Activated T-cell treated with anti-CD3 and anti-CD28 coated beads, Interleukin-2, amount 50 U/mL, for 24 hours (primary cell): ENCODE data around the gene DENND6A.
A peak's percentile ranks its signal among the peaks of the same experiment; 100 is the strongest.

Experiments
- DNase-seq: peaks from one replicate; pipeline ENCODE4 v3.0.0-alpha.2; 2020
- H3K27ac Mint-ChIP-seq: 2 replicates; pipeline ENCODE4 v1.8.0; 2020; ENCODE audit warnings: mild to moderate bottlenecking, mixed read lengths
- H3K27me3 Mint-ChIP-seq: 2 replicates; pipeline ENCODE4 v1.8.0; 2020; ENCODE audit warnings: mixed read lengths
- H3K36me3 Mint-ChIP-seq: 2 replicates; pipeline ENCODE4 v1.8.0; 2020; ENCODE audit warnings: low read depth, mixed read lengths
- H3K4me1 Mint-ChIP-seq: 2 replicates; pipeline ENCODE4 v1.8.0; 2020; ENCODE audit warnings: low read depth, mixed read lengths
- H3K4me3 Mint-ChIP-seq: 2 replicates; pipeline ENCODE4 v1.8.0; 2020; ENCODE audit warnings: mild to moderate bottlenecking, moderate library complexity, mixed read lengths
- H3K9me3 Mint-ChIP-seq: 2 replicates; pipeline ENCODE4 v1.8.0; 2020; ENCODE audit warnings: mixed read lengths

DENND6A gene

DNA sequence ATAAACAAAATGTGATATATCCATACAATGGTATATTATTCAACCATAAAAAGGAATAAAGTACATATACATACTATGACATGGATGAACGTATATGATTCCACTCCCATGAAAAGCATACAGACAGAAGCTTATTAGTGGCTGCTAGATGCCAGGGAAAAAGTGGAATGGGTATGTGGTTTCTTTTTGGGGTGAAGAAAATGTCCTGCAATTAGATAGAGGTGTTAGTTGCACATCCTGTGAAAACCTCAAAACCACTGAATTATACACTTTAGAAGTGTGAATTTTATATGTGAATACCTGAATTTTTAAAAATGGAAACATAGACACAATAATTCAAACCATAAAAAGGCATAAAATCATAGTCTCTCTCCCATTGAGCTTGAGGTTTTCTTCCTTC, 11.2 kb downstream of the DENND6A start:
- Mint-ChIP-seq H3K4me1 (peaks cover 62% of the 10 kb centered on the region), H3K36me3 (peaks cover 55% of the 10 kb centered on the region), H3K4me3 (no peak overlapping the region), H3K9me3 (no peaks in the 10 kb centered on the region), H3K27ac (no peak overlapping the region), H3K27me3 (no peaks in the 10 kb centered on the region)
- DNase-seq: no peak

DNA sequence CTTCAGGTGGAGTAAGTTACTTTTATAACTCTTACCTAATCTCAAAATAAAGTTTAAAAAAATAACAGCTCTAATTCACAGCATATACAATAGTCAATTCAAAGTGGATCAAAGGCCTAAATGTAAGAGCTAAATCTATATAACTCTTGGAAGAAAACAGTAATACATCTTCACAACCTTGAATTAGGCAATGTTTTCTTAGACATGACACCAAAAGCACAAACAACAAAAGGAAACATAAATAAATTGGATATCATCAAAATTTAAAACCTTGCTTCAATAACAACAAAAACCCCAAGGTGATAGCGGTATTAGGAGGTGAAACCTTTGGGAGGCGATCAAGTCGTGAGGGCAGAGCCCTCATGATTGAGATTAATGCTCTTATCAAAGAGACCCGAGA, 12.8 kb downstream of the DENND6A start:
- Mint-ChIP-seq H3K4me1 (peaks cover 59% of the 10 kb centered on the region), H3K9me3 (no peaks in the 10 kb centered on the region), H3K4me3 (no peak overlapping the region), H3K27me3 (no peaks in the 10 kb centered on the region), H3K36me3 (peaks cover 58% of the 10 kb centered on the region), H3K27ac (no peak overlapping the region)
- DNase-seq: no peak

DNA sequence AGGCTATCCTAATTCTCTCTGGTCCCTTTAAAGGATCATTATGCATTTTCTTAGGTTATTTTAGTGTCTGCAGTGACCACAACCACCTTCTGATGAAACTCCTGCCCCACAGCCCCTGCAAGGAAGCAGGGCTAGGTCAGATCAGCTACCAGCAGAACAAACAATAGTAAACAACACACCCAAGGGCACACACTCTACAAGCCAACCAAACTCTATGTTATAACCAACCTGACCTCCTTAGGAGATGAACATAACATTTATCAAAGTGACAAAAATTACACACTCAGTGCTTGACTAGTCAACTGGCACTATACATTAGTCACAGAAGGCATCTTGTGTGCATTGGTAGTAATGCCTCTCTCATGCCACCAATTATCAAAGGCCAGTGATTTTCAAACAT, 17.3 kb downstream of the DENND6A start:
- no peak for DNase-seq
- Mint-ChIP-seq H3K4me1 (peaks cover 58% of the 10 kb centered on the region), H3K4me3 (no peak overlapping the region), H3K27me3 (no peaks in the 10 kb centered on the region), H3K27ac (peak overlapping the region; percentile 11), H3K36me3 (peaks cover 62% of the 10 kb centered on the region), H3K9me3 (no peaks in the 10 kb centered on the region)

DNA sequence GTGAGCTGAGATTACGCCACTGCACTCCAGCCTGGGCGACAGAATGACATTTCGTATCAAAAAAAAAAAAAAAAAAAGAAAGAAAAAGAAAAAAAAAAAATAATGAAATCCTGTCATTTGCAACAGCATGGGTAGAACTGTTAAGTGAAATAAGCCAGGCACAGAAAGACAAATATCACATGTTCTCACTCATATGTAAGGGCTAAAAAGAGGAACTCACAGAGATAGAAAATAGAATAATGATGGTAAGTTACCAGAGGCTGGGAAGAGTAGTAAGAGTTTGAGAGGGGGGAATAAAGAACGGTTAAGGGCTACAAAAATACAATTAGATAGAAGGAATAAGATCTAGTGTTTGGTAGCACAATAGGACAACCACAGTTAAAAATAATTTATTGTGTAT, 19.7 kb downstream of the DENND6A start:
- Mint-ChIP-seq H3K27ac (no peak overlapping the region), H3K36me3 (peaks cover 63% of the 10 kb centered on the region), H3K4me1 (peaks cover 42% of the 10 kb centered on the region), H3K27me3 (no peaks in the 10 kb centered on the region), H3K9me3 (no peaks in the 10 kb centered on the region), H3K4me3 (no peak overlapping the region)
- DNase-seq: no peak

DNA sequence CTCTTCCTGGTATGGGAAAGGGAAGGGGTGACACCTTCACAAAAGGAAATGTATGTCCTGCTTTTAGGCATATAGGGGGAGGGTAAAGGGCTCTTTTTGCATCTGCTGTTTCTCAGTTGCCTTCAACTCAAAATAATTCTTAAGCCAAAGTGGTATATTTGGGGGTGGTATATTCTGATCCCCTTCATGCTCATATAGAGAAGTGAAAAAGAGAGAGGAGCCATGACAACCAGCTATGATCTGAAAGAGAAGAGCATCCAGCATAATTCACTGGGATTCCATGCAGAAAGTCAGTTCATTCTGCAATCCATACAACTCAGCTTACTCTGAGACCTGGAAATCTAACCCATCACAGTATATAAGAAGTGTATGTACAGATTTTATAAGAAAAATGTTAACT, 22.3 kb downstream of the DENND6A start:
- no peak overlapping the region for H3K4me3 Mint-ChIP-seq
- H3K9me3 Mint-ChIP-seq: no peaks in the 10 kb centered on the region
- H3K4me1 Mint-ChIP-seq: peaks cover 32% of the 10 kb centered on the region
- no peaks in the 10 kb centered on the region for H3K27me3 Mint-ChIP-seq
- DNase-seq: no peak
- H3K36me3 Mint-ChIP-seq: peaks cover 69% of the 10 kb centered on the region
- H3K27ac Mint-ChIP-seq: peak overlapping the region; percentile 31

DNA sequence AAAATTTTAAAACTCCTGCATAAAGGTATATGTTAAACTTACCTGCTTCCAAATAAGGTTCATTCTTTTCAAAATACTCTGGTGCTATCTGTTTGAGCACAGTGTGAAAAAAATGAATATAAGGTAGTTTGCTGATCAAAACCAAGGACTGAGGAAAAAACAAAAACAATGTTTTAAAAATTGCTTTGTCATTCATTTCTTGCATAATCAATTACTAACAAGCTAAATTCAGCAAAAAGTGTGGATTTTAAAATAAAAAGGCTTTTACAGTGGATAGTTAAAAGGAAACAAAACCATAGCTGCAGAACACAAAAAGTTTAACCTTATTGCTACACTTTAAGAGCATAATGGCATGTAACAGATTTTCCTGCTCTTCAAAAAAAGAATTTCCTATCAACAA, 31.5 kb downstream of the DENND6A start:
- no peak for DNase-seq
- Mint-ChIP-seq H3K4me1 (peaks cover 2% of the 10 kb centered on the region), H3K9me3 (no peaks in the 10 kb centered on the region), H3K27me3 (no peaks in the 10 kb centered on the region), H3K36me3 (peaks cover 71% of the 10 kb centered on the region), H3K4me3 (no peak overlapping the region), H3K27ac (no peak overlapping the region)

DNA sequence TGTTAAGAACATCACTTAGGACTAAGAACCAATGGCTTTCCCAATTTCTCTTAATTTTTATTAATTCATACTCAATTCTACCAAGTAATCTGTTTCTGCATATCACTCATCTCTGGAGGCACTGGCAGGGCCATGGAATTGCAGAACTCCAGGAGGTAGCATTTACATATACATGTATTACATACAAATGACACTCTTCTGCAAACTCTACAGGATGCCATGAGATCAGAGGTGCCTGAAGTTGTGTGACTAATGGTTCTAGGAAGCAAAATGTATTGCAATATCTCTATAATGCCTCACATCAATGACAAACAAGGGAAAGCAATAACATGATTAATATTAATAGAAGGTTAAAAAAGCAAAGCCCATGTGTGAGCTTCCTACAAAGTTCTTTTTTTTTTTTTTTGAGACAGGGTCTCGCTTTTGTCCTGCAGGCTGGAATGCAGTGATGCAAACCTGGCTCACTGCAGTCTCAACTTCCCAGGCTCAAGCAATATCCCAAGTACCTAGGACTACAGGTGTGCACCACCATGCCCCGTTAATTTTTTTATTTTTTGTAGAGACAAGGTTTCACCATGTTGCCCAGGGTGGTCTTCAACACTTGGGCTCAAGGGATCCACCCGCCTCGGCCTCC, 33.0 kb downstream of the DENND6A start:
- Mint-ChIP-seq H3K36me3 (peaks cover 72% of the 10 kb centered on the region), H3K27ac (peak overlapping the region; percentile 41)
- no peak for DNase-seq

DNA sequence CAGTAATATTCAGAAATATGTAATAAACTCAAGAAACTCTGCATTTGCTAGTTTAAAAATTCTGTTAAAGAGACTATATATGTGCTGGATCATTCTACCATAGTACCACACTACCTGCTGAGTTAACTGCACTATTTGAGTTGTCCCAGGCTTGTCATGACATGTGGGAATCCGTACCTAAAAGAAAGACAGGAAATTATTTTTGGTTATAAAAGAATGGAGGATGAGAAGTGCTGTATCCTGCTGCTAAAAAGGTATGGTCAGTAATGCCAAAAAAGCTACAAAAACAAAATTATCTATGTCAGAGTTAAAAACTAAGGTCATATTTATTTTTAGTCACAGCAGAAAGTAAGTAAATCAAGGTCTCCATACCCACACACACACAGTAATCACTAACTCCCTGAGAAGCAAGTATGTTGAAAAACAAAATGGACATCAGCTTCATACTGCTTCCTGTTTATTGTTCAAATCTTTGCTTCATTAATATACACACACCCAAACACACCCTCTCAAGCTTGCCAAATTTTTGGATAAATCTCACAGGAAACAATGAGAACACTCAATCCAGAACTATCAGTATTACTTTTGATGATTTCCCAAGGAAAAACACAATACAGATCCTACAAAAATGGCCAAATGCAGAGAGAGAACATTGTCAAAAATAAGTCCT, 33.7 kb downstream of the DENND6A start:
- H3K4me1 Mint-ChIP-seq: peaks cover 7% of the 10 kb centered on the region
- peaks cover 72% of the 10 kb centered on the region for H3K36me3 Mint-ChIP-seq
- H3K4me3 Mint-ChIP-seq: no peak overlapping the region
- DNase-seq: no peak
- H3K27ac Mint-ChIP-seq: peak overlapping the region; percentile 13
- H3K9me3 Mint-ChIP-seq: no peaks in the 10 kb centered on the region
- H3K27me3 Mint-ChIP-seq: no peaks in the 10 kb centered on the region

More for the DNA sequence above, 33.0 kb downstream of the DENND6A start:
- no peaks in the 10 kb centered on the region for H3K27me3 Mint-ChIP-seq
- no peaks in the 10 kb centered on the region for H3K9me3 Mint-ChIP-seq
- no peak overlapping the region for H3K4me3 Mint-ChIP-seq
- peaks cover 2% of the 10 kb centered on the region for H3K4me1 Mint-ChIP-seq

DNA sequence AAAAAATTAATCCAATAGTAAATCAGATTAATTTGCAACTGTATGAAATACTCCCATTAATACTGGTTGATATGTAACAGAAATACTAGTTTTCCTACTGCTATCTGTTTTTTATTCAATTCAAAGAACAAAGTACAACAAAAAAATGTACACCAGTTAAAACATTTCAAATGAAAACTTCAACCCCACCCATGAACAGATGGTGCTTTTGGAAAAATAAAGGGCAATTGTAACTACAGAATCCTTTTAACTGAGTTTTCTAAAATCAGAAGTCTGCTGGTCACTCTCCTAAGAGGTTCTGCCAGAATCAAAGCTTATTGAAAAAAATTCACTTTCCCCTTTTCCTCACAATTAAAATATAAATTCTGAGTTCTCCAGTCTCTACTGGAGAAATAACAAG, 34.3 kb downstream of the DENND6A start:
- Mint-ChIP-seq H3K4me1 (peaks cover 7% of the 10 kb centered on the region), H3K27me3 (no peaks in the 10 kb centered on the region), H3K4me3 (no peak overlapping the region), H3K9me3 (no peaks in the 10 kb centered on the region), H3K27ac (no peak overlapping the region), H3K36me3 (peaks cover 71% of the 10 kb centered on the region)
- no peak for DNase-seq

DNA sequence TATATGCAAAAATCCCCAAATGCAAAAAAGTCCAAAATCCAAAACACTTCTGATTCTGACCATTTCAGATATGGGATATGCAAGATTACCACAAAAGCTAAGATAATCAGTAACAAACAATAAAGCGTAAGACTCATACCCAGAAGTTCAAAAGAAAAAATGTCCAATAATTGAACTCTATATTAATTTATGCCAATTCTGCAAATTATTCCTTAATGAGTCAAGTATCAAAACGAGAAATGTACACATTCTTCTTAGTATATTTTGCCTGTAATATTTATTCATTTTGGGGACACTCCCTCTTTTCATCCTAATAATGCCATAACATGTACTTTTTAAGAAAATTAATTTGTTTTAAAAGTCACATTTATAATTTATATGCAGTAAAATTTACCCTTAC, 37.1 kb downstream of the DENND6A start:
- Mint-ChIP-seq H3K27me3 (no peaks in the 10 kb centered on the region), H3K4me3 (no peak overlapping the region), H3K4me1 (peaks cover 8% of the 10 kb centered on the region), H3K36me3 (peaks cover 83% of the 10 kb centered on the region), H3K27ac (no peak overlapping the region), H3K9me3 (no peaks in the 10 kb centered on the region)
- no peak for DNase-seq

DNA sequence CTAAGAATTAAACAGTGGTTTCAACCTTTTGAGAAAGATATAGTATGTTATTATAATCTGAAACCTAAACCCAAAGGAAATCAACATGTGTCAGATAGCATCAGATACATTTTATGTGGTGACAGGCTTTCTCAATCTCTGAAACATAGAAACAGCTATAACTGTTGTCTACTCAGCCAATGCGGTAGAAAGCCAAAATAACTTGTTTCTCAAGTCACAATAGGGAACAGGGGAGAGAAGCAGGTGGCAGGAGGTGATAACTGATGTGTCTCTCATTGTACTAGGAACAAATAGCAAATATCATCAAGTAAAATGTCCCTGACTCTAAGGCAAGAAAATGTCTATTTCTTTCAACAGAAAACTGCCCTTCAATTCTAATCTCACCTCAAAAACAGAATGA, 38.6 kb downstream of the DENND6A start:
- Mint-ChIP-seq H3K4me3 (no peak overlapping the region), H3K27ac (peak overlapping the region; percentile 47), H3K36me3 (peaks cover 82% of the 10 kb centered on the region), H3K9me3 (peaks cover under 1% of the 10 kb centered on the region), H3K4me1 (peaks cover 6% of the 10 kb centered on the region), H3K27me3 (no peaks in the 10 kb centered on the region)
- DNase-seq: no peak

DNA sequence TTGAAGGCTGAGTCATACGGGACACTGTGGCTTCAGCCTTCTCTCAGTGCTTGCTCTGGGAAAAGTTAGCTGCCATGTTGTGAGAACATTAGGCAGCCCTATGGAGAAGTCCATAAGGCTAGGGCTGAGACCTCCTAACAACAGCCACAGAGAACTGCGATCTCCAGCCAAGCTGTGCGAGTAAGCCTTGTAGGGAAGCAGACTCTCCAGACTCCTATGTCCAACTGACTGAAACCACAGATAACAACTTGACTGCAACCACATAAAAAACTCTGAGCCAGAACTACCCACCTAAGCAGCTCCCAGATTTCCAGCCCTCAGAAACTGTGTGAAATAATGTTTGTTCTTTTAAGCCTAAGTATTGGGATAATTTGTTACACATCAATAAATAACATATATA, 40.7 kb downstream of the DENND6A start:
- H3K4me1 Mint-ChIP-seq: peaks cover 12% of the 10 kb centered on the region
- peaks cover 88% of the 10 kb centered on the region for H3K36me3 Mint-ChIP-seq
- no peak overlapping the region for H3K4me3 Mint-ChIP-seq
- peaks cover 12% of the 10 kb centered on the region for H3K9me3 Mint-ChIP-seq
- H3K27me3 Mint-ChIP-seq: no peaks in the 10 kb centered on the region
- H3K27ac Mint-ChIP-seq: peak overlapping the region; percentile 11
- DNase-seq: no peak

DNA sequence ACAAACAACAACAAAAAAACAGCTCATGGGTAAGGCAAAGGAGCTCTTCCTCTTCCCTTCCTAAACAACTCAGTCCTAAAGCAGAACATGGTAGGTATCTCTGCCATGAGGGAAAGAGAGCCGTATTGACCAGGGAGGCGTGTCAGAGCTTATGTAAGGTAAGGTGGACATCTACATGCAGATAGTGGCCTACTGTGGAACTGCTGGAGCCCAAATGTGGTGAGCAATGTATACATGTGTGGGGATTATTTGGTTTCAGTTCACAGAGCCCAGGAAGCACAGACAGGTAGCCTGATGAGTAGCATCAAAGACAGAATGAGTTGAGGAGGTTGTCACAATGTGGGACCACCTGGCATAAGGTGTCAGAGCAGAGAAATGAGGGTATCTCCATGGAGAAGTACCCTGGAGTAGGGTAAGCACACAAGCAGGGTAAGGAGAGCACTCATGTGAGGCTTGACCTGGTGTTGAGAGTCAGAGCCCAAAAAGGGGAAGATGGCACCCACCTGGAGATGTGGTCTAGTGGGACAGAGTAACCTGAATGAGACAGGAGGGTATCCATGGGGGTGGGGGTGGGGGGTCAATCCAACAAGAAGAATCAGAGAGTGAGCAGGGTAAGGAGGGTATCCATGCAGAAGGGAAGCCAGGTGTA, 45.5 kb downstream of the DENND6A start:
- H3K27ac Mint-ChIP-seq: peak overlapping the region; percentile 20
- H3K9me3 Mint-ChIP-seq: peaks cover 12% of the 10 kb centered on the region
- no peaks in the 10 kb centered on the region for H3K27me3 Mint-ChIP-seq
- no peak overlapping the region for H3K4me3 Mint-ChIP-seq
- peaks cover 11% of the 10 kb centered on the region for H3K4me1 Mint-ChIP-seq
- peaks cover 82% of the 10 kb centered on the region for H3K36me3 Mint-ChIP-seq
- DNase-seq: no peak

DNA sequence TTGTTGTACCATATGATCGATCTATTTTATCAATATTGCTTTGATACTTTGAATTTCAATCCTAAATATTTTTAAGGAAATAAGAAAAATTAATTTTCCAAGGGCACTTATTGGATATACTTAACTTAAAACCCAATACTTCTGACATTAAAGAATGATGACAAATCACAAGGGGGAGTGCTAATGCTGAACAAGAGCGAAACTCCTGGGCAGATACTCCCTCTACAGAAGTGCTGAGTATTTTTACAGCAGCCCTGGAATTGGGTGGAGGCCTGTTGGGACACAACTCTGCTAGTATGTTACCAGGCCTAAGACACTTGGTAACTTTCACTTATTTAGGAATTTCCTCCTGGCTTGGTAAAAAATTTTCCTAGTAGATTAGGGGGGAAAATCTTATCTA, 46.2 kb downstream of the DENND6A start:
- Mint-ChIP-seq H3K9me3 (peaks cover 12% of the 10 kb centered on the region), H3K27ac (no peak overlapping the region), H3K27me3 (no peaks in the 10 kb centered on the region), H3K4me3 (no peak overlapping the region), H3K36me3 (peaks cover 82% of the 10 kb centered on the region), H3K4me1 (peaks cover 12% of the 10 kb centered on the region)
- DNase-seq: no peak

DNA sequence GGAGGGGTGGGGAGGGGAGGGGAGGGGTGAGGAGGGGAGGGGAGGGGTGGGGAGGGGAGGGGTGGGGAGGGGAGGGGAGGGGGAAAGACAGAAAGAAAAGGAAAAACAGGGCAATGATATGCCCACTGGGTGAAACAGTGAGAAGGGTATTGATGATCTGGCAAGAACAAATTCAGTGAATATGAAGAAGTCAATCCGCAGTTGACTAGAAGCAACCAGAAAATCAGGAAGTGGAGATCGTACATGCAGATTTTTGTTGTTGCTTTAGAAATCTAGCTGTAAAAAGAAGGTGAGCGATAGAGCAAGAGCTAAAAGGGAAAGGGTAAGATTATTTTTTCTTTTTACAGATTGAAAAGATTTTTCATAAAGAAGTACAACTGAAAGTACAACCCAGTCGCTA, 48.1 kb downstream of the DENND6A start:
- Mint-ChIP-seq H3K4me1 (peaks cover 12% of the 10 kb centered on the region), H3K4me3 (no peak overlapping the region), H3K36me3 (peaks cover 75% of the 10 kb centered on the region), H3K27ac (no peak overlapping the region), H3K27me3 (no peaks in the 10 kb centered on the region), H3K9me3 (peaks cover 12% of the 10 kb centered on the region)
- DNase-seq: no peak
